Measurements from ENCODE around the gene PCNT. TPM values are rescaled to one million over a fixed set of nuclear protein-coding genes. Genes with fewer than 3 reads are reported as not detected.

PCNT gene
- total RNA-seq, 1 experiment from 2014 or later: 41.0 TPM

GRCh38 chr21:46416551-46416950 is 92.6 kb downstream of the PCNT start:
- no peak overlapping the region; the same call in 1 of the 2 replicates for H3K27ac Mint-ChIP-seq
- no peak overlapping the region for H3K4me3 Mint-ChIP-seq
- ChIA-PET CTCF (no interaction called here), POLR2A (no interaction called here)
- DNase-seq (ENCODE audit: low spot score) (no peak), ATAC-seq (no peak)
- no peak for TF ChIP-seq FOXP1 (CRISPR knock-in tag; IDR thresholded peaks at IDR 0.05; ENCODE audit: borderline replicate concordance)
- TF ChIP-seq NFYB (CRISPR knock-in tag; conservative IDR thresholded peaks at IDR 0.05; ENCODE audit: low read depth): no peak
- TF ChIP-seq KAT7 (CRISPR knock-in tag; IDR thresholded peaks at IDR 0.05; ENCODE audit: borderline replicate concordance): no peak
- TF ChIP-seq SOX15 (CRISPR knock-in tag; IDR thresholded peaks at IDR 0.05): no peak
- no peaks in the 10 kb centered on the region for H3K9me3 Mint-ChIP-seq
- H3K4me1 Mint-ChIP-seq: peaks cover 17% of the 10 kb centered on the region
- no peaks in the 10 kb centered on the region for H3K27me3 Mint-ChIP-seq (ENCODE audit: low read depth)
- peaks cover 29% of the 10 kb centered on the region for H3K36me3 Mint-ChIP-seq

GRCh38 chr21:46418265-46418946 is 94.5 kb downstream of the PCNT start:
- Mint-ChIP-seq H3K27me3 (ENCODE audit: low read depth) (no peaks in the 10 kb centered on the region; the same call in 1 of the 2 replicates), H3K4me3 (no peak overlapping the region), H3K4me1 (peaks cover 23% of the 10 kb centered on the region), H3K36me3 (peaks cover 25% of the 10 kb centered on the region), H3K27ac (peak overlapping the region; percentile 74), H3K9me3 (no peaks in the 10 kb centered on the region)
- TF ChIP-seq CREB1 (CRISPR knock-in tag; IDR thresholded peaks at IDR 0.05) (no peak), ERG (CRISPR knock-in tag; IDR thresholded peaks at IDR 0.05) (no peak), PRRX2 (CRISPR knock-in tag; IDR thresholded peaks at IDR 0.05) (no peak), NR1H2 (CRISPR knock-in tag; IDR thresholded peaks at IDR 0.05) (no peak), SP1 (CRISPR knock-in tag; conservative IDR thresholded peaks at IDR 0.05) (no peak), NR2C2 (CRISPR knock-in tag; IDR thresholded peaks at IDR 0.05) (no peak), ZNF263 (CRISPR knock-in tag; IDR thresholded peaks at IDR 0.05; ENCODE audit: low read depth) (no peak)
- DNase-seq (ENCODE audit: low spot score) (no peak), ATAC-seq (no peak)
- ChIA-PET CTCF (no interaction called here), POLR2A (no interaction called here)

GRCh38 chr21:46420241-46421190 is 96.6 kb downstream of the PCNT start:
- peak overlapping the region; percentile 11 for H3K27ac Mint-ChIP-seq
- ATAC-seq (no peak), DNase-seq (ENCODE audit: low spot score) (no peak)
- H3K4me3 Mint-ChIP-seq: no peak overlapping the region
- ChIA-PET CTCF (interaction anchor here (0.6 kb wide), 1 partner anchor 57 kb away, joined by 3 read pairs; no protein-coding TSS in a partner anchor), POLR2A (no interaction called here)
- H3K27me3 Mint-ChIP-seq (ENCODE audit: low read depth): no peaks in the 10 kb centered on the region; the same call in 1 of the 2 replicates
- no peak for TF ChIP-seq ZNF138 (CRISPR knock-in tag; conservative IDR thresholded peaks at IDR 0.05)
- TF ChIP-seq SMAD3 (CRISPR knock-in tag; IDR thresholded peaks at IDR 0.05; ENCODE audit: borderline replicate concordance): no peak
- TF ChIP-seq NR1H2 (CRISPR knock-in tag; IDR thresholded peaks at IDR 0.05): no peak
- TF ChIP-seq ATF6 (CRISPR knock-in tag; IDR thresholded peaks at IDR 0.05): no peak
- TF ChIP-seq FOXK1 (CRISPR knock-in tag; IDR thresholded peaks at IDR 0.05): no peak
- TF ChIP-seq ZNF219 (CRISPR knock-in tag; IDR thresholded peaks at IDR 0.05; ENCODE audit: borderline replicate concordance): no peak
- TF ChIP-seq FOXP4 (CRISPR knock-in tag; IDR thresholded peaks at IDR 0.05): no peak
- TF ChIP-seq MYBL2 (CRISPR knock-in tag; IDR thresholded peaks at IDR 0.05): no peak
- no peak for TF ChIP-seq ZNF317 (CRISPR knock-in tag; IDR thresholded peaks at IDR 0.05; ENCODE audit: borderline replicate concordance, low read depth)
- peaks cover 25% of the 10 kb centered on the region for H3K36me3 Mint-ChIP-seq
- no peaks in the 10 kb centered on the region for H3K9me3 Mint-ChIP-seq
- H3K4me1 Mint-ChIP-seq: peaks cover 38% of the 10 kb centered on the region
